Measurements from ENCODE around the gene BNC1. TPM values are rescaled to one million over a fixed set of nuclear protein-coding genes. Genes with fewer than 3 reads are reported as not detected.

BNC1 gene
- total RNA-seq, 2 experiments from 2014 or later, result not detected

DNA sequence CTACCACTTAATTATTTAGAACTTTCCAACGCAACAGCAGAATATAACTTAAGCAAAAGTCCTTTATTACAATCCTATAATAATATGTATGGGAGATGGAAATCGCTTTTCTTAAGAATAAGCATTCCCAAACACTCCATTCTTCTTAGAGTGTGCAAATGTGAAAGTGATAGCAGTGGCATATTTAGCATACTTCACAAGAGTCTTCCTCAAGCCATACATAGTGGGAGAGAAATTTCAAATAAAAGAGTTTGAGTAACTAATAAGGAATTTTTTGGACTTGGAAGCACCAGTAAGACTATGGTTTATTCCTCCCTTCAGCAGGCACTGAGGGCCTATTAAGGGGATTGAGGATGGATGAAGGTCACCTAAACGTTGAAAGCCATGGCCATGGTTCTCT lies 22.1 kb upstream of the BNC1 start:
- no peak overlapping the region for H3K4me3 Mint-ChIP-seq
- H3K27me3 Mint-ChIP-seq, result peaks cover 19% of the 10 kb centered on the region
- no peaks in the 10 kb centered on the region for H3K9me3 Mint-ChIP-seq
- DNase-seq (no peak), ATAC-seq (ENCODE audit: low read depth) (no peak)
- H3K4me1 Mint-ChIP-seq, result peaks cover 8% of the 10 kb centered on the region
- H3K27ac Mint-ChIP-seq, result no peak overlapping the region
- POLR2A ChIA-PET, result no interaction called here
- H3K36me3 Mint-ChIP-seq, result no peaks in the 10 kb centered on the region

DNA sequence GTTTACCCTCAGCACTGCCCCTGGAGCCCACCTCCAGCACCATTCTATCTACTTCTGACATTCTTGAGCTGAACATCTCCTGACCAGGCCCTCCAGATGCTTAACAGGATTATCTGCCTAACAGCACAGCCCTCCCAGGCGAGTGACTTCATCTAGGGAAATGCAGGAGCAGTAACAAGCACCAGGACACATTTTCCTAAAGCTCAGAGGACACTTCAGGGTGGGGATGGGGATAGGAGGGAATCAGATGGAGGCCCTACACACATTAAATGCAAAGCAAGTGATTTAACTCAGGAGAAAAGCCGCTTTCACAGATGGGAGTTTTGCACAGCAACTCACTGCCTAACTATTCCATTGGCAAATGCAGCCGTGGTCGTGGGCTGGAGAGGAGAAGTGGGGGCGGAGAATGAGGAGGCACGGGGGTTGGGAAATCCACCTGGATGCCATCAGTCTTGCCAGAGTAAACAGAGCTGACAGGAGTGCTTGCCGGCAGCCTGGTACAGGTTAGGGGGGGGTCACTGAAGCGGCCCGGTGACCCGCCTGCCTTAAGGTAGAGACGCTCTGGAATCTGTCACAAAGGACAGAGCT lies 21.3 kb upstream of the BNC1 start:
- Mint-ChIP-seq H3K4me1 (peaks cover 8% of the 10 kb centered on the region), H3K36me3 (no peaks in the 10 kb centered on the region), H3K9me3 (no peaks in the 10 kb centered on the region), H3K27ac (no peak overlapping the region), H3K27me3 (peaks cover 20% of the 10 kb centered on the region), H3K4me3 (no peak overlapping the region)
- DNase-seq, result no peak
- POLR2A ChIA-PET, result no interaction called here
- no peak for ATAC-seq (ENCODE audit: low read depth)

DNA sequence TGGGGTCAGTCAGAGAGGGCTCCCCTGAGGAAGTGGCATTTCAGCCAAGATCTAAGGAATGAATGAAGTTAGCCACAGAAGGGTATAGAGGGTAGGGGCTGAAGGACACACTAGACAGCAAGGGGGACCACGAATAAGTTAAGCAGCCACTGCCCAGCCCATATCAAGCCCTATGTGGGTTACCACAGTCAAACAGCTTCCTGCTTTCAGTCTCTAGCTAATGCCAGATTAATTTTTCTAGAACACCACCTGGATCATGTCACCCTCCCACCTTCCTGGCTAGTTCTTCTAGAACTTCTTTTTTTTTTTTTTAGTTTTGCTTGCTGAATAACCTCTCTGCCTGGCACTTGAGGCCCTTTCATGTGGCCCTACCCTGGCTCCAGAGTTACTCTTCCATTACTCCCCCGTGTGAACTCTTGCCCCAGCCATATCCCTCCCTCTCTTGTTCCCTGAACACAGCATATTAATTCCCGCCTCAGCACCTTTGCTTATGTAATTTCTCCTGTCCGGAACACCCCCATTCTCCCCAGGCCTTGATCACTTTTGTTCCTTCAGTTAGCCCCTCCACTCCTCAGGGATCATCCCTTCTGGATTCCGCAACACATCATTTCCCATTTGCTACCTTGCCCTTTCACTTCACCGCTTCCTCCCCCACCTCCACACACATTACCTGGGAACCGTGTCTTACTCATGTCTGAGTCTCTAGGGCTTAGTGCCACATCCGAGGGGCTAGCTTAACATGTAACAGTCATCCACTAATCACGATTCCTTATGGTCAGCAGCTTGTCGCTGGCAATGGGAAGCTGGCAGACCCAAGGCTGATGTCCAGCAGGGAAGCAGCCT lies 20.6 kb upstream of the BNC1 start:
- H3K27me3 Mint-ChIP-seq, result peaks cover 27% of the 10 kb centered on the region
- H3K36me3 Mint-ChIP-seq, result no peaks in the 10 kb centered on the region
- H3K4me3 Mint-ChIP-seq, result no peak overlapping the region
- POLR2A ChIA-PET, result interaction anchor here (0.5 kb wide), 1 partner anchor 732 kb away, joined by 3 read pairs; no protein-coding TSS in a partner anchor
- no peaks in the 10 kb centered on the region for H3K9me3 Mint-ChIP-seq
- no peak overlapping the region for H3K27ac Mint-ChIP-seq
- DNase-seq (no peak), ATAC-seq (ENCODE audit: low read depth) (no peak)
- H3K4me1 Mint-ChIP-seq, result peaks cover 8% of the 10 kb centered on the region

DNA sequence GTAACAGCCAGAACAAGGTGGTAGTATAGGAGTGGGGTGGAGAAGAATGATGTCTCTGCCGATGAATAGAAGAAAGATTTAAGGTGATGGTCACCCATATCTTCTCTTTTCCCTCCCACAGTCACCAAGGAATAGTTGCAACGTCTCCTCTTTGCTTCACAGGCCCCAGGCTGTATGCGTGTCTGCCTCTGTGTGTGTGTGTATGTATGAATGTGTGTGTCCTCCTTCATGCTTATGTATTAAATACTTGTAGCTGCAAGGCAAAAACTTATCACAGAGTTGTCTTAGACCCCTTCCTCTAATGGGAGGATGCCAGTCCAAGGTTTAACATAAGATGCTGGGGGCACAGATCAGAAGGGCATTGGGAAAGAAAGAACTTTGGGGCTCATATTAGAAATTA lies 19.1 kb upstream of the BNC1 start:
- Mint-ChIP-seq H3K27me3 (peaks cover 37% of the 10 kb centered on the region), H3K4me1 (peaks cover 8% of the 10 kb centered on the region)
- no peak for ATAC-seq (ENCODE audit: low read depth)

DNA sequence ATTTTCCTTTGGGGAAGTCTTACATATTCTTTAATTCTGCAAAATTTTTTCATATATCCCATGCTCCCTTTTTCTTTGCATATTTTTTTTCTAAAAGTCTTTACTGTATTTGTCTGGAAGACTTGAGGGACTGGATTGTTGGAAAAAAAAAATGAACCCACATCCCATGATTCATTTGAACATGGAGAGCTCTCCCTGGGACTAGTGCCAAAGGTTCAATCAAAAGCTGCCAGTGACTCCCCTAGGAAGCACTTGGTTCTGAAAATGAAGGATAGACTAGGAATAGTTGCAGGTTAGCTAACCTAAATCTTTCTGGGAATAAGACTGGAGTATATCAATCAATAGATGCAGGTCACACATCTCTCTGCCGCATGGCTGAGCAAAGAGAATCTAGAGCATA lies 16.4 kb upstream of the BNC1 start:
- ATAC-seq (ENCODE audit: low read depth) (no peak), DNase-seq (no peak)
- Mint-ChIP-seq H3K4me1 (peaks cover 8% of the 10 kb centered on the region), H3K9me3 (no peaks in the 10 kb centered on the region), H3K36me3 (no peaks in the 10 kb centered on the region), H3K4me3 (no peak overlapping the region), H3K27me3 (peaks cover 41% of the 10 kb centered on the region), H3K27ac (no peak overlapping the region)
- POLR2A ChIA-PET, result no interaction called here

More for the DNA sequence above, 19.1 kb upstream of the BNC1 start:
- DNase-seq, result no peak
- Mint-ChIP-seq H3K36me3 (no peaks in the 10 kb centered on the region), H3K4me3 (no peak overlapping the region), H3K27ac (no peak overlapping the region), H3K9me3 (no peaks in the 10 kb centered on the region)
- POLR2A ChIA-PET, result no interaction called here

DNA sequence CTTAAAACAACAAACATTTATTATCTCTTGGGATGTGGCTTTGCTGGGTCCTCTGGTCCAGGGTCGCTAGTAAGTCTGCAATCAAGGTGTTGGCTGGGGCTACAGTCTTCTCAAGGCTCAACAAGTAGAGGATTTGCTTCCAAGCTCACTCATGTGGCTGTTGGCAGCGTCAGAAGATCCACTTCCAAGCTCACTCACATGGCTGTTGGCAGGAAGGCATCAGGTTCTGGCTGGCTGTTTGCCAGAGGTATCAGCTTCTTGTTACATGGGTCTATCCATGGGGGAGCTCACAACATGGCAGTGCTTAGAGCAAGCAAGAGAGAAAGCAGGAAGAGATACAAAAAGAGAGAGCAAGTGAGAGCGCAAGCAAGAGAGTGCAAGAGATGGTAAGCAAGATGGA lies 15.0 kb upstream of the BNC1 start:
- Mint-ChIP-seq H3K9me3 (no peaks in the 10 kb centered on the region), H3K4me3 (no peak overlapping the region), H3K4me1 (peaks cover 1% of the 10 kb centered on the region), H3K27ac (no peak overlapping the region), H3K27me3 (peaks cover 37% of the 10 kb centered on the region), H3K36me3 (no peaks in the 10 kb centered on the region)
- no peak for ATAC-seq (ENCODE audit: low read depth)
- DNase-seq, result no peak
- POLR2A ChIA-PET, result no interaction called here

DNA sequence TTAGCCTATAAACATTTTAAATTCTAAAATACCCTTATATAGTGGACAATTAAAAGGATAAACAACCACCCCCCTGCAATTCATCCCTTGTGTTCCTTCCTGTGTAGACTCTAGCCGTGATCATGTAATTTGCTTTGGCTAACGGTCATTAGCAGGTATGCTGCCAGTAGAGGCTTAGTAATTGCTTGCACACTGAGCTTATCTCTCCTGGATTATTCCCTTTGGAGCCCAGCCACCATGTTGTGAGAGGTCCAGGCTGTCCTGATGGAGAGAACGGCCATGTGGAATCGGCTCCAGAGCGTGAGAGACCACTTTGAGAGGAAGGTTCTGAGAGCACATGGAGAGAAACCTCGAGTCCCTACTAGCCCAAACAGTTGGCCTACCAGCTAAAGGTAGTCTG lies 11.0 kb upstream of the BNC1 start:
- Mint-ChIP-seq H3K4me3 (no peak overlapping the region), H3K36me3 (no peaks in the 10 kb centered on the region), H3K4me1 (no peaks in the 10 kb centered on the region), H3K9me3 (no peaks in the 10 kb centered on the region), H3K27ac (no peak overlapping the region), H3K27me3 (peaks cover 25% of the 10 kb centered on the region)
- ATAC-seq (ENCODE audit: low read depth) (no peak), DNase-seq (no peak)
- POLR2A ChIA-PET, result no interaction called here

DNA sequence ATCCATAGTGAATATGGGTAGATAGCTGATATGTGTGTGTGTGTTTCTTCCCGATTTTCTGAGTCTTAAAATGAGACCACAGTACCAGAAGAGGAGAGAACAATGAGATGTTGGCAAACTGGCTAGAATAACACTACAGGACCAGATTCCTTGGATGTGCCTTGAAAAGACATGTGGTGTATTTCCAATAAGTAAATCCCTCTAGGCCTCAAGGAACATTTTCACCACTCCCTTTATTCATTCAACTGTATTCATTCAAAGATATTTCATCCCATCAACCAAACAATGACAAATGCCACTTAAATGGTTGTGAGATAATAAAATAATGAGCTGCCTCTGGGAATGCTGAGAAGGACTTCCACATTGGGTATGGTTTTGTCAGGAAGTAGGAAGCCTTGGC lies 8.7 kb upstream of the BNC1 start:
- Mint-ChIP-seq H3K36me3 (no peaks in the 10 kb centered on the region), H3K27ac (no peak overlapping the region), H3K4me3 (no peak overlapping the region), H3K4me1 (no peaks in the 10 kb centered on the region), H3K9me3 (no peaks in the 10 kb centered on the region), H3K27me3 (peaks cover 20% of the 10 kb centered on the region)
- POLR2A ChIA-PET, result no interaction called here
- no peak for ATAC-seq (ENCODE audit: low read depth)
- DNase-seq, result no peak

DNA sequence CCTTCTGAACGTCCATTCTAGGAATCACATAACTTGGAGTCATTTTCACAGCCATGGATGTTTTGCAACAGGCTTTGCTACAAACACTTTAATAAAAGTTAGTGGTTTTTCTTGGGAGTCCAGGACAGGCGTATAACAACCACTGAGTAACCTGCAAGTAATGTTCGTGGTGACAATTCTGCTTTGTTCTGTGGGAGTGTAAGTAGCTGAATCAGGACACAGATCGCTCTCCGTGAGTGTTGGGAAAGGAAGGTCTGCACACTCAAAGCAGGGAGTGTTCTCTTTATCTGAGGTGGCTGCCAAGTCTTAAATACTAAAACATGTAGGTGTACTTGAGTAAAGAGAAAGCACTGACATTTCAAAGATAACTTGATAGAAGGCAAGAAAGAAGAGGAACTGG lies 7.9 kb upstream of the BNC1 start:
- Mint-ChIP-seq H3K27ac (no peak overlapping the region), H3K27me3 (peaks cover 26% of the 10 kb centered on the region), H3K36me3 (no peaks in the 10 kb centered on the region), H3K9me3 (no peaks in the 10 kb centered on the region), H3K4me1 (no peaks in the 10 kb centered on the region), H3K4me3 (no peak overlapping the region)
- ATAC-seq (ENCODE audit: low read depth), result no peak
- POLR2A ChIA-PET, result no interaction called here
- DNase-seq, result no peak

DNA sequence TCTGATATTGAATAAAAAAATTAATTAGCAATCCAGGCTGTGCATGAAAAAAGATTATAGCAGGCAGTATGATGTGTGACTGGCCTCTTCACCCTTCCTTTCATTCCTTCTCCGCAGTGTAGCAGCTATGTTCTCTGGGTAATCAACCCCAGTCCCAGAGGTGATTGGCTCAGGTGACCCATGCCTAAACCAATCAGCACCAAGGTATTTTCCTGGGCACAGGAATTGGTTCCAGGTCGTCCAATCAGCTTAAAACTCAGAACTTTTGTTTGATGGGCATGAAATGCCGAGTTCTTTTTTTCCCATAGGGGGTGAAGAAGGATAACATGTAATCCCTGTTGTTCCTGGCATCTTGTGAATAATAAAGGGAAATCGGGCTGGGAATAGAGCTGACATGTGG lies 5.8 kb upstream of the BNC1 start:
- ATAC-seq (ENCODE audit: low read depth), result no peak
- H3K4me3 Mint-ChIP-seq, result no peak overlapping the region
- POLR2A ChIA-PET, result no interaction called here
- no peaks in the 10 kb centered on the region for H3K9me3 Mint-ChIP-seq
- no peak overlapping the region for H3K27ac Mint-ChIP-seq
- no peak for DNase-seq
- H3K36me3 Mint-ChIP-seq, result no peaks in the 10 kb centered on the region
- no peaks in the 10 kb centered on the region for H3K4me1 Mint-ChIP-seq
- H3K27me3 Mint-ChIP-seq, result peaks cover 37% of the 10 kb centered on the region

DNA sequence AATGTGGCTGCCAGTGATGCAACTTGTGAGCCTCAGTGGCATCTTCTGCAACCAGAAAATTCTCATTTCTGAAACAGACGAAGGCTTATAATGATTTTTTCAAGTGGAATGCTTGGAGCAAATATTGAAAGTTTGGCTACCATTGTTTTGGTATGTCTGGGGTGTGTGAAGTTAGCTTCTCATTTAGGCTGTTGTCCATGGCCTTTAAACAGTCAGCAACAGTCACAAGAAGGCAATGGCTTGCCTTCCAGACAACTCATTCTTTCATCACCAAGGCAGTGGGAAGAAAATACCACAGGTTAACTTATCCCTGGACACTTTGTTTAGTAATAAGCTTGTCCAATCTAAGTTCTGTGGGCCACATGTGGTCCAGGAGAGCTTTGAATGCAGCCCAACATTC lies 4.7 kb upstream of the BNC1 start:
- DNase-seq (no peak), ATAC-seq (ENCODE audit: low read depth) (no peak)
- no peaks in the 10 kb centered on the region for H3K36me3 Mint-ChIP-seq
- no peak overlapping the region for H3K4me3 Mint-ChIP-seq
- H3K27me3 Mint-ChIP-seq, result peaks cover 41% of the 10 kb centered on the region
- H3K27ac Mint-ChIP-seq, result no peak overlapping the region
- POLR2A ChIA-PET, result no interaction called here
- no peaks in the 10 kb centered on the region for H3K4me1 Mint-ChIP-seq
- H3K9me3 Mint-ChIP-seq, result no peaks in the 10 kb centered on the region

DNA sequence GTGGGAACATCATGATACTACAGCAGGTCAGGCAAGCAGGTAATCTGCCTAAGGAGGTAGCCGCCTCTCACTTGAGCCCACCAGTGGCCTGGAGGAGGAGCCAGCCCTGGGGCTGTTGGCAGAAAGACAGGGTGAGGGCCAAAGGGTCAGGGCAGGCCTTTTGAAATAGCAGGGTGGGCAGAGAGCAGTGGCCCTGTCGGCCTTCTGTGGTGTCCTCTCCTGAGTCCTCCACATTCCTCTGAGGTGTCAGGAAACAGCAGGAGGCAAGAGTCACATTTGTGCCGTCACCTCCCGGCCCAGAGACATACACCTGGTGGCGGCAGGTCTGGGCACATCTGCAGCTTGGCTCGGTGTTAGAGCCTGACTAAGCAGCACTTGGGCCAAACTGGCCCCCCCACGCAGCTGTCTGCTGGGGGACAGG lies 3.9 kb upstream of the BNC1 start:
- DNase-seq (no peak), ATAC-seq (ENCODE audit: low read depth) (no peak)
- peaks cover 3% of the 10 kb centered on the region for H3K4me1 Mint-ChIP-seq
- no peak overlapping the region for H3K27ac Mint-ChIP-seq
- no peaks in the 10 kb centered on the region for H3K36me3 Mint-ChIP-seq
- H3K27me3 Mint-ChIP-seq, result peaks cover 47% of the 10 kb centered on the region
- no peak overlapping the region for H3K4me3 Mint-ChIP-seq
- H3K9me3 Mint-ChIP-seq, result no peaks in the 10 kb centered on the region
- POLR2A ChIA-PET, result no interaction called here

DNA sequence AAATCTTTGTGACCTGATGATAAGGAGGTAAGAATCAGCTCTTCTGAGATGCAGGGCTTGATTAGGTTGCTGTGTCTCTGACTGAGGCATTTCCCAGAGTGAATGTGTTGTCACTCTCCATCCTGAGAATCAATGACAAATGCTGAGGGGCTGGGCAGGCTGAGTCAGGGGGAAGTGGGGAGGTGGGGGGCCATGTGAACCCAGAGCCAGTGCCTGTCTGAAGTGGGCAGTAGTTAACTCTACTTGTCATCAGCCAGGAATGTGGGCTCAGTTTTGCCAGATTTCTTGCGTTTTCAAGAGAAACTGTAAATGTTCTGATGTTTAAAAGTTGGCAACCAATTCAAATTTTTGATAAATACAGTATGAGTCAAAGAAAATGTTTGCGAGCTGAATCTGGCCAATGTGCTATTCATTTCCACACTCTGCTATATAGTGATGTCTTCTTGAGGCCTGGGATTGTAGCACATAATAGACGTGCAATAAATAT lies 3.1 kb upstream of the BNC1 start:
- Mint-ChIP-seq H3K27me3 (peaks cover 52% of the 10 kb centered on the region), H3K4me1 (peaks cover 7% of the 10 kb centered on the region), H3K9me3 (no peaks in the 10 kb centered on the region), H3K36me3 (no peaks in the 10 kb centered on the region), H3K27ac (no peak overlapping the region), H3K4me3 (no peak overlapping the region)
- no peak for DNase-seq
- POLR2A ChIA-PET, result no interaction called here
- ATAC-seq (ENCODE audit: low read depth), result no peak

DNA sequence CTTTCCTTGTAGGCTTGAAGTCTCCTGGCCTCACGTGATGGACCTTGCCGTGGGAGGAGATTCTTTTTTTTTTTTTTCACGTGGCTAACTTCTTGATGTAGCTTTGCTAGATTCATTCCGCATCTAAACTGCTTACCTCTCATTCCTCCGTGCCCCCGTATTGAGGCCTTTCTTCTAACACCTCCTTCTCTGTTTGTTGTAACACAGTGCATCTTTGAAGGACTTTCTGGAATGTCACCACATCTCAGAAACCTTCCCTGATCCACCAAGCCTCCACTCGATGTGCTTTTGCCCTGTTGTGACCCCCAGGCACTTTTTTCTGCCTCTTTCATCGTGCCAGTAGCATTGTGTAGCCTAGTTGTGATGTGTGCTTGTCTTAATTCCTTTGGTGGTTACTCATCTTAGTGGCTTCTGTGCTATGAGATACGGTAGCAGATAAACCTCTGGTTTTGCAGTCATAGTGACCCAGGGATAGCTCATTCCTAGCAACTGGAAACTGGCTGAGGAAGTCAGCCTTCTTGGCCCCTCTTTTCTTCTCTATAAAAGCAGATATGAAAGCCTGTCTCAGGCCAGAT lies 1.6 kb upstream of the BNC1 start:
- Mint-ChIP-seq H3K27me3 (peaks cover 67% of the 10 kb centered on the region), H3K4me3 (no peak overlapping the region), H3K27ac (no peak overlapping the region), H3K9me3 (no peaks in the 10 kb centered on the region), H3K36me3 (no peaks in the 10 kb centered on the region), H3K4me1 (peaks cover 7% of the 10 kb centered on the region)
- DNase-seq (no peak), ATAC-seq (ENCODE audit: low read depth) (no peak)
- POLR2A ChIA-PET, result no interaction called here
